Caco-2 (cell line): ENCODE results near the gene KIF16B. TPM values are rescaled to one million over a fixed set of nuclear protein-coding genes. Genes with fewer than 3 reads are reported as not detected.

ENCODE experiments used
- BruUV-seq: library from RNA; stranded (reverse); fragments of 400-500 nt; replicated peaks from 2 replicates; lab custom pipeline; 2021; lab: Mats Ljungman, UMichigan
- CTCF ChIA-PET: fragments of 300-600 bp; sonication (Branson Sonifier 250); formaldehyde crosslinking; loops from one replicate; lab custom pipeline; 2022; ENCODE audit warnings: antibody characterized with exemption; lab: Charles Lee
- POLR2A ChIA-PET: fragments of 300-600 bp; sonication (Branson Sonifier 250); formaldehyde crosslinking; loops from one replicate; lab custom pipeline; 2022; ENCODE audit warnings: antibody characterized with exemption; lab: Charles Lee
- DNase-seq, 2 experiments: peaks; one replicate each; pipeline versions ENCODE4 v3.0.0 to v3.0.0-alpha.2; 2020 to 2022
- H3K27me3 ChIP-seq: replicated peaks from 2 replicates; pipeline ENCODE4 v1.6.0; 2011; ENCODE audit warnings: low read length; ENCODE audit not compliant: control insufficient read depth, insufficient read depth
- H3K36me3 ChIP-seq: 2 replicates; pipeline ENCODE4 v1.5.1; 2011; ENCODE audit warnings: low read length; ENCODE audit not compliant: control insufficient read depth, insufficient read depth
- H3K4me1 ChIP-seq: fragments of 250-450 bp; sonication (Bioruptor Pico); 2 replicates; pipeline ENCODE4 v1.5.1; 2020; ENCODE audit warnings: mild to moderate bottlenecking
- H3K4me3 ChIP-seq: 2 replicates; pipeline ENCODE4 v1.5.1; 2011; ENCODE audit warnings: low read depth, mild to moderate bottlenecking, control low read depth, low read length
- H3K9me3 ChIP-seq: fragments of 250-450 bp; sonication (Bioruptor Pico); 2 replicates; pipeline ENCODE4 v1.5.1; 2020; ENCODE audit warnings: mild to moderate bottlenecking, moderate library complexity
- H3K27ac Mint-ChIP-seq: one replicate; pipeline ENCODE4 v1.8.0; 2022; ENCODE audit warnings: mixed read lengths; ENCODE audit not compliant: unreplicated experiment
- H3K27me3 Mint-ChIP-seq: one replicate; pipeline ENCODE4 v1.8.0; 2022; ENCODE audit warnings: mixed read lengths; ENCODE audit not compliant: insufficient read depth, unreplicated experiment
- H3K36me3 Mint-ChIP-seq: one replicate; pipeline ENCODE4 v1.8.0; 2022; ENCODE audit warnings: mild to moderate bottlenecking, mixed read lengths; ENCODE audit not compliant: insufficient read depth, unreplicated experiment
- H3K4me1 Mint-ChIP-seq: one replicate; pipeline ENCODE4 v1.8.0; 2022; ENCODE audit warnings: low read depth, mixed read lengths; ENCODE audit not compliant: unreplicated experiment
- H3K4me3 Mint-ChIP-seq: one replicate; pipeline ENCODE4 v1.8.0; 2022; ENCODE audit warnings: mild to moderate bottlenecking, moderate library complexity, mixed read lengths; ENCODE audit not compliant: unreplicated experiment
- H3K9me3 Mint-ChIP-seq: one replicate; pipeline ENCODE4 v1.8.0; 2022; ENCODE audit warnings: mixed read lengths; ENCODE audit not compliant: unreplicated experiment
- CTCF ChIP-seq, 2 experiments: fragments of 200-600 bp in 1 of 2; IDR thresholded peaks; 1 replicate in 1 of 2; 2 replicates in 1 of 2; pipeline versions ENCODE4 v1.5.1 to v1.8.0; 2011 to 2022; ENCODE audit warnings: antibody characterized with exemption in 1 of 2, control low read depth in 1 of 2, inconsistent platforms in 1 of 2, low read depth in 1 of 2, low read length in 1 of 2, mild to moderate bottlenecking in 1 of 2, moderate library complexity in 1 of 2; ENCODE audit not compliant: insufficient read depth in 1 of 2, severe bottlenecking in 1 of 2, unreplicated experiment in 1 of 2
- intact Hi-C: fragments of 100-400 bp; cut with micrococcal nuclease; formaldehyde crosslinking; loops from one replicate; pipeline ENCODE4 v1.10.0; 2022; ENCODE audit not compliant: unreplicated experiment
- total RNA-seq: library from RNA; stranded (reverse); gene quantifications from 2 replicates; pipeline ENCODE4 v1.2.3, GENCODE V29; 2022

KIF16B gene
- total RNA-seq, 1 experiment from 2014 or later: 11.3 TPM

GRCh38 chr20:16301986-16302385 is 271.3 kb downstream of the KIF16B start:
- Histone ChIP-seq H3K9me3 (peaks cover 20% of the 10 kb centered on the region), H3K4me3 (no peak overlapping the region), H3K27me3 (no peaks in the 10 kb centered on the region), H3K36me3 (no peaks in the 10 kb centered on the region), H3K4me1 (no peaks in the 10 kb centered on the region)
- H3K36me3 Mint-ChIP-seq: no peaks in the 10 kb centered on the region
- no peak for DNase-seq
- H3K4me3 Mint-ChIP-seq: no peak overlapping the region
- H3K27me3 Mint-ChIP-seq: no peaks in the 10 kb centered on the region
- TF ChIP-seq CTCF (IDR thresholded peaks at IDR 0.05; ENCODE audit: insufficient read depth in 1 of 2, low read depth in 1 of 2, low read length in 1 of 2, severe bottlenecking in 1 of 2, unreplicated experiment in 1 of 2): no peak
- POLR2A ChIA-PET: no interaction called here
- H3K4me1 Mint-ChIP-seq: peaks cover 5% of the 10 kb centered on the region
- no TSS peak for BruUV-seq
- intact Hi-C loops: no loop called here
- no peak overlapping the region for H3K27ac Mint-ChIP-seq
- CTCF ChIA-PET: no interaction called here
- peaks cover 9% of the 10 kb centered on the region for H3K9me3 Mint-ChIP-seq

GRCh38 chr20:16299897-16300296 is 273.4 kb downstream of the KIF16B start:
- no peak for TF ChIP-seq CTCF (IDR thresholded peaks at IDR 0.05; ENCODE audit: insufficient read depth in 1 of 2, low read depth in 1 of 2, low read length in 1 of 2, severe bottlenecking in 1 of 2, unreplicated experiment in 1 of 2)
- Mint-ChIP-seq H3K36me3 (no peaks in the 10 kb centered on the region), H3K4me3 (no peak overlapping the region), H3K4me1 (peaks cover 5% of the 10 kb centered on the region), H3K9me3 (peaks cover 9% of the 10 kb centered on the region), H3K27me3 (no peaks in the 10 kb centered on the region), H3K27ac (no peak overlapping the region)
- Histone ChIP-seq H3K27me3 (no peaks in the 10 kb centered on the region), H3K9me3 (peaks cover 20% of the 10 kb centered on the region), H3K4me1 (peaks cover 3% of the 10 kb centered on the region; the same call in 1 of the 2 replicates), H3K36me3 (no peaks in the 10 kb centered on the region), H3K4me3 (no peak overlapping the region)
- no peak for DNase-seq
- intact Hi-C loops: no loop called here
- POLR2A ChIA-PET: no interaction called here
- BruUV-seq: no TSS peak
- CTCF ChIA-PET: no interaction called here

GRCh38 chr20:16296931-16297330 is 276.3 kb downstream of the KIF16B start:
- no peak overlapping the region for H3K27ac Mint-ChIP-seq
- no peaks in the 10 kb centered on the region for H3K27me3 Mint-ChIP-seq
- POLR2A ChIA-PET: no interaction called here
- BruUV-seq: no TSS peak
- no peaks in the 10 kb centered on the region for H3K36me3 ChIP-seq
- TF ChIP-seq CTCF (IDR thresholded peaks at IDR 0.05; ENCODE audit: insufficient read depth in 1 of 2, low read depth in 1 of 2, low read length in 1 of 2, severe bottlenecking in 1 of 2, unreplicated experiment in 1 of 2): no peak
- CTCF ChIA-PET: no interaction called here
- DNase-seq: no peak
- intact Hi-C loops: no loop called here
- no peaks in the 10 kb centered on the region for H3K36me3 Mint-ChIP-seq
- no peak overlapping the region for H3K4me3 Mint-ChIP-seq
- peaks cover 5% of the 10 kb centered on the region for H3K4me1 Mint-ChIP-seq
- H3K27me3 ChIP-seq: no peaks in the 10 kb centered on the region
- peaks cover 13% of the 10 kb centered on the region; the same call in 1 of the 2 replicates for H3K4me1 ChIP-seq
- H3K4me3 ChIP-seq: no peak overlapping the region
- H3K9me3 ChIP-seq: peaks cover 5% of the 10 kb centered on the region; the same call in 1 of the 2 replicates
- peaks cover under 1% of the 10 kb centered on the region for H3K9me3 Mint-ChIP-seq
